ENCODE measurements around the gene EGF. TPM values are rescaled to one million over a fixed set of nuclear protein-coding genes. Genes with fewer than 3 reads are reported as not detected.

EGF gene
- total RNA-seq, 4 donors from 2014 or later = 0.80 to 14.1 (median 5.2) TPM

GRCh38 chr4:110014233-110014632, 101.5 kb downstream of the EGF start:
- no peaks in the 10 kb centered on the region for H3K27me3 ChIP-seq
- H3K36me3 ChIP-seq = no peaks in the 10 kb centered on the region
- no peaks in the 10 kb centered on the region for H3K4me1 ChIP-seq
- H3K27ac ChIP-seq = no peak overlapping the region
- no peaks in the 10 kb centered on the region for H3K9me3 ChIP-seq
- DNase-seq = no peak
- no peak overlapping the region for H3K4me3 ChIP-seq
- TF ChIP-seq POLR2A (IDR thresholded peaks at IDR 0.05) = no peak
- TF ChIP-seq, protein P1, sequence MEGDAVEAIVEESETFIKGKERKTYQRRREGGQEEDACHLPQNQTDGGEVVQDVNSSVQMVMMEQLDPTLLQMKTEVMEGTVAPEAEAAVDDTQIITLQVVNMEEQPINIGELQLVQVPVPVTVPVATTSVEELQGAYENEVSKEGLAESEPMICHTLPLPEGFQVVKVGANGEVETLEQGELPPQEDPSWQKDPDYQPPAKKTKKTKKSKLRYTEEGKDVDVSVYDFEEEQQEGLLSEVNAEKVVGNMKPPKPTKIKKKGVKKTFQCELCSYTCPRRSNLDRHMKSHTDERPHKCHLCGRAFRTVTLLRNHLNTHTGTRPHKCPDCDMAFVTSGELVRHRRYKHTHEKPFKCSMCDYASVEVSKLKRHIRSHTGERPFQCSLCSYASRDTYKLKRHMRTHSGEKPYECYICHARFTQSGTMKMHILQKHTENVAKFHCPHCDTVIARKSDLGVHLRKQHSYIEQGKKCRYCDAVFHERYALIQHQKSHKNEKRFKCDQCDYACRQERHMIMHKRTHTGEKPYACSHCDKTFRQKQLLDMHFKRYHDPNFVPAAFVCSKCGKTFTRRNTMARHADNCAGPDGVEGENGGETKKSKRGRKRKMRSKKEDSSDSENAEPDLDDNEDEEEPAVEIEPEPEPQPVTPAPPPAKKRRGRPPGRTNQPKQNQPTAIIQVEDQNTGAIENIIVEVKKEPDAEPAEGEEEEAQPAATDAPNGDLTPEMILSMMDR (IDR thresholded peaks at IDR 0.05) = no peak

DNA sequence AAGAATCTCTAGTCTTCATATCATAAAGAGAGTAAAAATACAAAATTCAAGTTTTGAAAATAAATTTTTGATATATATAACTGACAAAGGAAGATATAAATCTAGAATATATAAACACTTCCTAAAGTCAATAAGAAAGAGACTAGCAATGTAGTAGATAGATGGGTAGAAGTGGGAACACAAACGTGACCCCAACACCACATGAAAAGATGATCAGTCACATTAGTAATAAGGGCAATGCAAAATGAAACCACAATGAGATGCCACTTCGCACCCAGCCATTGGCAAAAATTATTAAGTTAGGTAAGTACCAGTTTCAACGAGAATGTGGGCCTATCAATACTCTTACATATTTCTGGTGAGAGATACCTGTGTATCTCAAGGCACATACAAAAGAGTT, 106.5 kb downstream of the EGF start:
- Histone ChIP-seq H3K9me3 (no peaks in the 10 kb centered on the region), H3K36me3 (no peaks in the 10 kb centered on the region), H3K4me1 (no peaks in the 10 kb centered on the region), H3K4me3 (no peak overlapping the region), H3K27me3 (no peaks in the 10 kb centered on the region), H3K27ac (no peak overlapping the region)
- TF ChIP-seq, protein P1 (IDR thresholded peaks at IDR 0.05) = no peak
- no peak for TF ChIP-seq POLR2A (IDR thresholded peaks at IDR 0.05)
- no peak for DNase-seq

- Histone ChIP-seq H3K27me3 (no peaks in the 10 kb centered on the region), H3K27ac (no peak overlapping the region), H3K4me1 (no peaks in the 10 kb centered on the region), H3K9me3 (no peaks in the 10 kb centered on the region), H3K36me3 (no peaks in the 10 kb centered on the region), H3K4me3 (no peak overlapping the region)
- TF ChIP-seq POLR2A (IDR thresholded peaks at IDR 0.05) = no peak
- TF ChIP-seq, protein P1 (IDR thresholded peaks at IDR 0.05) = no peak
- no peak for DNase-seq
These were observed 107.5 kb downstream of the EGF start for GRCh38 chr4:110020139-110020538.

DNA sequence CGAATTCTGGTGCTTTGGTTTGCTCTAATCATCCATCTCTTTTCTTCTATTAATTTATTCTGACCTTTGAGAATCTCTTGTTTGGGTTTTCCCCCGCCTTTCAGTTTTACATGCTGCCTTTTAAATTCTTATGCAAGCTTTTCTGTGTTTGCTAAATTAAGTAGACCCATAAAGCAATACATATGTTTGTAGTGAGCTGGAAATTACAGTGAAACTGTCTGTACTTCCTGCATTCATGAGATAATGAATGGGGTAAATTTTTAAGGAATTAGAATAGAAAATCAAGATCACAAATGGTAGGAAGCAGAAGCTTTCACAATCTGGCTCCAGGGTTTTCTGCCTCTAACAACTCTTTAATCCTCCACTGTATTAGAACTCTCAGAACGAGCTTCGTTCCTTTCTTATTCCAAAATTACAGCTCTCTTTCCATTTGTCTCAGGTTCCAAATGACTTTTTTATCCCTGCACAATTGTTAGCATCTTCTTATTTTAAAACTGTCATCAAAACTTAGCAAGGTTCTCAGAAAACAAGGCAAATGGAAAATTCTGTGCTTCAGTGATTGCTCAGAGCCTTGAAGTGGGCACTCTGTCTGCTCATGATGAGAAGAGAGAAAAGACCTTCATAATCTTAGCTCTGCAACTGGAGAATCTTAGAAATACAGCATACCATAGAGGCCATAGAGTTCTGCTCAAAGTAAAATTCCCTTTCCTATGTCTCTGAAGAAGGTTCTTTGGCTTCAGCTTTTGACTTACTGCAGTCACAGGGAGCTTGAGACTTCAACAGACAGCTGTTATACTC, 108.2 kb downstream of the EGF start:
- DNase-seq = no peak

DNA sequence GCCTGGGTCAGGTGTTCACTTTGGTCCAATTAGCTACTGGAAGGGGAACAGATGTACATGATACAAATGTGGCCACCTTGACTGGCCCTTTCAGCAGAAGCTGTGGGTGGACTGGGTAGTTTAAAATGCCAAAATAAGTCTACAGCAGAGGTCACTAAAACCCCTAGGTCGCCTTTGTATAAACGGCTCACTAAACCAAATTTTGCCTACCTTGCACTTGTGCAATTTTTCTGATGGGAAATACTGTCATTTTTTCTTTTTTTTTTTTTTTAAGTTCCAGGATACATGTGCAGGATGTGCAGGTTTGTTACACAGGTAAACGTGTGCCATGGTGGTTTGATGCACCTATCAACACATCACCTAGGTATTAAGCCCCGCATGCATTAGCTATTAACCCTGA, 109.8 kb downstream of the EGF start:
- no peak for DNase-seq
- TF ChIP-seq, protein P1 (IDR thresholded peaks at IDR 0.05) = no peak
- Histone ChIP-seq H3K27me3 (no peaks in the 10 kb centered on the region), H3K4me1 (no peaks in the 10 kb centered on the region), H3K9me3 (no peaks in the 10 kb centered on the region), H3K36me3 (no peaks in the 10 kb centered on the region), H3K4me3 (no peak overlapping the region), H3K27ac (no peak overlapping the region)

More for the DNA sequence above, 108.2 kb downstream of the EGF start:
- TF ChIP-seq, protein P1 (IDR thresholded peaks at IDR 0.05) = no peak
- no peak for TF ChIP-seq POLR2A (IDR thresholded peaks at IDR 0.05)
- H3K27me3 ChIP-seq = no peaks in the 10 kb centered on the region
- H3K9me3 ChIP-seq = no peaks in the 10 kb centered on the region
- H3K4me1 ChIP-seq = no peaks in the 10 kb centered on the region
- H3K27ac ChIP-seq = no peak overlapping the region
- H3K36me3 ChIP-seq = no peaks in the 10 kb centered on the region
- no peak overlapping the region for H3K4me3 ChIP-seq
